ENCODE results near the gene DNAJC9. TPM values are rescaled to one million over a fixed set of nuclear protein-coding genes. Genes with fewer than 3 reads are reported as not detected.

DNAJC9 gene
- total RNA-seq, 1 donor, result 41.0 TPM

DNA sequence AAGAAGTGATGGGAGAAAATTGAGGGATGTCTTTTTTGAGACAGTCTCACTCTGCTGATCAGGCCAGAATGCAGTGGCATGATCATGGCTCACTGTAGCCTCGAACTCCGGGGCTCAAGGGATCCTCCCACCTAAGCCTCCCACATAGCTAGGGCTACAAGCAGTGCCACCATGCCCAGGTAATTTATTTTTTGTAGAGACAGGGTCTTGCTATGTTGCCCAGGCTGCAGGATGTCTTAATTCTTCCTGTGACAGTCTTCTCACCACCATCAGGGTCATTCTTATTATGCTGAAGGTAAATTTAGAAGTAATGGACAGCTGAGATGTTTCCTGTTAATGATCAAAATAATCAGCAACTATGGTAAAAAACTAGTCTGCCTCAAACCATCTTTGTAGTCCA lies 7.1 kb downstream of the DNAJC9 start:
- H3K4me3 ChIP-seq (ENCODE audit: low read depth, low read length), result no peak overlapping the region
- DNase-seq (ENCODE audit: low read depth), result no peak
- TF ChIP-seq, protein P1, sequence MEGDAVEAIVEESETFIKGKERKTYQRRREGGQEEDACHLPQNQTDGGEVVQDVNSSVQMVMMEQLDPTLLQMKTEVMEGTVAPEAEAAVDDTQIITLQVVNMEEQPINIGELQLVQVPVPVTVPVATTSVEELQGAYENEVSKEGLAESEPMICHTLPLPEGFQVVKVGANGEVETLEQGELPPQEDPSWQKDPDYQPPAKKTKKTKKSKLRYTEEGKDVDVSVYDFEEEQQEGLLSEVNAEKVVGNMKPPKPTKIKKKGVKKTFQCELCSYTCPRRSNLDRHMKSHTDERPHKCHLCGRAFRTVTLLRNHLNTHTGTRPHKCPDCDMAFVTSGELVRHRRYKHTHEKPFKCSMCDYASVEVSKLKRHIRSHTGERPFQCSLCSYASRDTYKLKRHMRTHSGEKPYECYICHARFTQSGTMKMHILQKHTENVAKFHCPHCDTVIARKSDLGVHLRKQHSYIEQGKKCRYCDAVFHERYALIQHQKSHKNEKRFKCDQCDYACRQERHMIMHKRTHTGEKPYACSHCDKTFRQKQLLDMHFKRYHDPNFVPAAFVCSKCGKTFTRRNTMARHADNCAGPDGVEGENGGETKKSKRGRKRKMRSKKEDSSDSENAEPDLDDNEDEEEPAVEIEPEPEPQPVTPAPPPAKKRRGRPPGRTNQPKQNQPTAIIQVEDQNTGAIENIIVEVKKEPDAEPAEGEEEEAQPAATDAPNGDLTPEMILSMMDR (IDR thresholded peaks at IDR 0.05; ENCODE audit: insufficient read depth, low read length), result no peak

DNA sequence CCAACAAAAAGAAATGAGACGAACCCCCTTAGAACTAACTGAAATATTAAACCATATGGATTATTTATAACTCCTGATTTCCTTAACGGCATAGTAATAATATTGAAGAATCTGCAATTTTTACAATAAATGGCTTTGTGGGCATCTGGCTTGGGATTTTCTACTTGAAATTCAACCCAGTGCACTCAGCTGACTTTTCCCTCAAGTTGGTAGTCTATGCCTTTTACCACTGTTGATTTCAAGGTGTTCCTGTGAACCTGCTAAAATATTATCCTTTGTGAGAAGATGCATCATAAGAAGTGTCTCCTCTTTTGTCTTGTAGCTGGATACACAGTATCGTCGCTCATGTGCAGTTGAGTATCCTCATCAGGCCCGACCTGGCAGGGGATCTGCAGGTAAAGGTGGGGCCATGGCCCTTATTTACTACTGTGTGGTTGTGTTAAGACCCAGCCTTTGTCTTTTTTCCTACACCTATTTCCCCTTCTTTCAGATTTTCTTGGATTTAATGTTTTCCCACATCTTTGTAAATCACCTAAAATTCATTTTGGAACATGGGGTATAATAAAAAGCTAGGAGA lies 8.0 kb downstream of the DNAJC9 start:
- no peak for DNase-seq (ENCODE audit: low read depth)
- TF ChIP-seq, protein P1 (IDR thresholded peaks at IDR 0.05; ENCODE audit: insufficient read depth, low read length), result no peak

DNA sequence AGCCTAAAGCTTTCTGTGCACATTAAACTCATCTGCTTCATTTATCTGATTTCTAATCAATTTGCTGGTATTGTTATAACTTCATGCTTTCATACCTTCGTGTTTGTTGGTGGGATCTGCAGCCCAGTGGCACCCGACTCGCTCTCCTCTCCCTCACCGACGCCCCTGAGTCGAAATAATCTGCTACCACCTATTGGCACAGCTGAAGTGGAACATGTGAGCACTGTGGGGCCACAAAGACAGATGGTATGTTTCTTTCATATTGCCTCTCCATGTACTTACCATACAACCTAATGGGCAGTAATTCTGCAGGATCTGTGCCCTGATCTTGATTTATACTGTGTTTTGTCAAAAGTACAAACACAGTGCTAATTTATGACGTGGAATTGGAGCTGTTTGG lies 12.4 kb downstream of the DNAJC9 start:
- DNase-seq (ENCODE audit: low read depth), result no peak
- TF ChIP-seq, protein P1 (IDR thresholded peaks at IDR 0.05; ENCODE audit: insufficient read depth, low read length), result no peak
- no peak overlapping the region for H3K4me3 ChIP-seq (ENCODE audit: low read depth, low read length)

More for the DNA sequence above, 8.0 kb downstream of the DNAJC9 start:
- H3K4me3 ChIP-seq (ENCODE audit: low read depth, low read length), result no peak overlapping the region

DNA sequence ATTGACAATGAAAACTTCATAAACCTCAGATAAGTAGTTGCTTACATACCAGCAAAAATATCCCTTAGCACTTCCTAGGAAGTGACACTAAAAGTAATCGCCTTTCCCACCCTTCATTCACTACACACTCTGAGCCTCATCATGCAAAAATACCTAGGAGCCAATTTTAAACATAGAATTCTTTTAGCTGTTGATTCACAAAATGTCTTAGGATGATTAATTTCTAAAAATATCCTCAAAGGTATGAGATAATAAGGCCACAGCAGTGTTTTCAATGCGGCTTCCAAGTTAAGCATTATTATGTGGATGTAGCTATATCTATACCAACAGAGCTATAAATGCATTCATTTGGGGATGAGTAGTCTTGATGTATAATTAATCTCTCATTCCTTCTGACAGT lies 13.2 kb downstream of the DNAJC9 start:
- DNase-seq (ENCODE audit: low read depth), result no peak
- TF ChIP-seq, protein P1 (IDR thresholded peaks at IDR 0.05; ENCODE audit: insufficient read depth, low read length), result no peak
- H3K4me3 ChIP-seq (ENCODE audit: low read depth, low read length), result no peak overlapping the region

DNA sequence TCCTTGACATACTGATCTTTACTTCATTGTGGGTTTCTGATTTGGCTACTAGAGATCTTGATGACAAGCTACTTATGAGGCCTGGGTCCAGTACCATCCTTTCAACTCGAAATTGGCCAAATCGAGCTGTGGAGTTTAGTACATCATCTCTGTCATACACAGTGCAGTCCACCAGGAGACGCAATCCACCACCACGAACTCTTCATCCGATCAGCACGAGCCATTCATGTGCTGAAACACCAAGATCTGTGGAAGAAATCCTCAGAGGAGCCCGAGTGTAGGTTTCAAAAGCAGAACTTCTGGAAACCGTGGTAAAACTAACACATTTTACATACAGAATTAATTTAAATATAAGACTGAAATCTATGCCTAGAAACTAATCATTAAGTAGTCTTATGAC lies 14.2 kb downstream of the DNAJC9 start:
- TF ChIP-seq, protein P1 (IDR thresholded peaks at IDR 0.05; ENCODE audit: insufficient read depth, low read length), result no peak
- H3K4me3 ChIP-seq (ENCODE audit: low read depth, low read length), result no peak overlapping the region
- DNase-seq (ENCODE audit: low read depth), result no peak

DNA sequence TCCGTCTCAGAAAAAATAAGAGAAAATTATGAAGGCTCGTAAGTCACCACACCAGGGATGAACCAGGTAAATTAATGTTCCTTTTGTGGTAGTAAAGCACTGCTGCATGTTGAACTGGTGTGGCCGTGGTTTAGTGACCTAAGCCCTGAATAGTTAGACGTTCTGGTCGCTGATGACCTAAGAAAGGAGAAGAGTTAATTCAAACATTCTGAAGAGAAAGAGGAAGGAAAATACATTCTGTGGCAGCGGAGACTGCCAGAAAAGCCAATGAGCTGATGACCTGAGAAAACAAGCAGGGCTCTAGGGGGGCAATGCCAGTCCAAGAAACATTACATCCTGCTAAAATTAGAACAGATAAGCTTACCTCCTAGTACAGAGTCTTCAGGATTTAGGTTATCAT lies 17.5 kb downstream of the DNAJC9 start:
- no peak overlapping the region for H3K4me3 ChIP-seq (ENCODE audit: low read depth, low read length)
- DNase-seq (ENCODE audit: low read depth), result no peak
- TF ChIP-seq, protein P1 (IDR thresholded peaks at IDR 0.05; ENCODE audit: insufficient read depth, low read length), result no peak

DNA sequence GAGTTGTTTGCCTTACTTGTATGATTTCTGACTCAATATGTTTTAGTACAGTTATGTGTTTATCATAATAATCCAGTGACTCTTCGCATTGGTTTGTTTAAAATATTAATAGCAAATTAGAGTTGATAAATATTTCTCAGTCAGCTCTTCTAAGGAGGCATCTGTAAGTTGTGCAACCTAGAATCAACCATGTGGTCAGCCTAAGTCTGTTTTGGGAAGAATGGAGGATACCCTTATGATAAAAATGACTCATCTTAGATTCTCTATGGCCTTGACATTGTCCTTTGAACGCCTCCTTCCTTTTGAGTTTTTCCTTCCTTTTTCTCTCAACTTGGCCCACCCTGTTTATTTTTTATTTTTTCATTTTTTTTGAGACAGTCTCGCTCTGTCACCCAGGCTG lies 18.8 kb downstream of the DNAJC9 start:
- DNase-seq (ENCODE audit: low read depth), result peak; percentile 18
- H3K4me3 ChIP-seq (ENCODE audit: low read depth, low read length), result no peak overlapping the region
- TF ChIP-seq, protein P1 (IDR thresholded peaks at IDR 0.05; ENCODE audit: insufficient read depth, low read length), result no peak
